HG02840 (cell line): ENCODE data around the gene INO80E.
"Not testable (repeated sequence)": the region's sequence is repeated elsewhere in the genome, so short reads cannot be mapped to it uniquely, and the experiment has no call there.

Experiments used
- ATAC-seq: cut with Tn5 transposase; IDR thresholded peaks from one replicate; pipeline ENCODE4 v1.9.1; 2021; ENCODE audit warnings: mild to moderate bottlenecking, moderate library complexity, moderate number of reproducible peaks; ENCODE audit not compliant: unreplicated experiment, low FRiP score

The INO80E gene

DNA sequence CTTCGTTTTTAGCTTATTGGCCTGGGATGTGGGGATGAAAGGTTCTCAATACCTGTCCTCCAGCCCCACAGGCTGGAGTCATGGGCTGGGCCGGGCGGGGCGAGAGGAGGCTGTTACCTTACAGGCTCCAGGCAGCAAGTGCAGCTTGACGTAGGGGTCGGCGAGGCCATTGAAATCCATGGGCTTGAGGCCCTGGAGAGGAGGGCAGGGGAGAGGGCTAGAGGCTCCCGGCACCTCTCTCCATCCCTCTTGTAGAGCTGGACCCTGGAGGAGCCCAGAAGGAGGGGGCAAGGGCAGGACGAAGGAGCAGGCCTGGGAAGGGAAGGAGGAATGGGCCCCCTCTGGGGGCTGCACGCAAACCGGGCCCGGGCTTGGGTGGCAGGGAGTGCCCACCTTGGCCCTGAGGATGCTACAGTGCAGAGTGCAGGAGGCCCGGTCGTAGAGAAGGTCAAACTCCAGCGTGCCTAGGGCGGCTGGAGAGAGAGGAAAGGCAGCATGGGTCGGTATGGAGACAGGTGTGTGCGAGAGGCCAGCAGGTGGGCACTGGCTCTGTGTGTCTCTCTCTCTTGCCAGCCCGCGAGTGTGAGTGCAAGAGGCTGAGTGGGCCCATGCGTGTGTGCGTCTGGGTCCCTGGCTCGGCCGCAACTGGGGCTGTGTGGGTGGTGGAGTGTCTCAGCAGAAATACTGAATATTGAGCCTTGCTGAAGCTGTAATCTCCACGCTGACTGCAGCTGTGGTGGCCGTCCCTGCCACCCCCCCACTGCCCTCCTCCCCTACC is 13.2 kb downstream of the INO80E start:
- no peak for ATAC-seq

DNA sequence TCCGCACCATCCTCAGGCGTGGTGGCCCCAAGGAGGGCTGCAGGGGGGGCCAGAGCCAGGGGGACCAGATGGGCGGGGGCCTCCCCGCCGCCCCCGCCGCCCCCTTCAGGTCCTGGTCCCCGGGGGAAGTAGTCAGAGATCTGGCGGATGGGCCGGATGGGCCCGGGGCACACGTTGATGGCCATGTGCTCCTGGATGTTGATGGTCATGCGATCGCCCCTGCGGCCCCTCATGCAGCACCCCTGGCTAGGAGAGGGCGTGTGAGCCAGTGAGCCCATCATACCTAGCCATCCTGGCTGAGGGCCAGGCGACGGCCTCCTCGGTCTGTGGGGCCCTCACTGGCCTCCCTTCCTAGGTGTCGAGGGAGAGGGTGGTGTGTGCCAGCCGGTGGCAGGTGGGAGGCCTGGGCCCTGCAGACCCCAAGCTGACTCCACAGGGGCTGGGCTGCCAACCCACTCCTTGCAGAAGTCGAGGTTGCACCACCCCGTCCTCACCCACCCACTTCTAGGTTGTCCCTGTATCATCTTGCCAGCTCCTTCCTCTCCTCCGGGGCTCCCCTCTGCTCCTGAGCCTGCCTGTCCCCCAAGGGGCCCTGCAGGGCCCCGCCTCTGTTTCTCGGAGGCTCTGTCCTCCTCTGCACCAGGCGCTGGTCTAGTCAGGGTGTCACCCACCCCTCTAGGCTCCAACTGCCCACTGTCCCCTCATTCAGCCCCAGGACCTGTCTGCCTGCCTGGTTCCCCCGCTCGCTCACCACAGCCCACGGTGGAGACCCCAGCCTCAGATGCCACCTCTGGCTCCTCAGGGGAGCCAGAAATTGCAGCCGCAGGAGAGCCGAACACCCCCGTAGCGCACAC is 14.2 kb downstream of the INO80E start:
- no peak for ATAC-seq

GRCh38 chr16:30010844-30011713 is 15.0 kb downstream of the INO80E start, which contains the start of gene DOC2A:
Gene DOC2A (minus strand): TSS chr16:30011027. CDS start chr16:30010222, 805 bp downstream.
- no peak for ATAC-seq

GRCh38 chr16:30011714-30012504 is 15.9 kb downstream of the INO80E start:
- ATAC-seq, result no peak

GRCh38 chr16:30012598-30012997 is 16.6 kb downstream of the INO80E start:
- not testable (repeated sequence) for ATAC-seq

DNA sequence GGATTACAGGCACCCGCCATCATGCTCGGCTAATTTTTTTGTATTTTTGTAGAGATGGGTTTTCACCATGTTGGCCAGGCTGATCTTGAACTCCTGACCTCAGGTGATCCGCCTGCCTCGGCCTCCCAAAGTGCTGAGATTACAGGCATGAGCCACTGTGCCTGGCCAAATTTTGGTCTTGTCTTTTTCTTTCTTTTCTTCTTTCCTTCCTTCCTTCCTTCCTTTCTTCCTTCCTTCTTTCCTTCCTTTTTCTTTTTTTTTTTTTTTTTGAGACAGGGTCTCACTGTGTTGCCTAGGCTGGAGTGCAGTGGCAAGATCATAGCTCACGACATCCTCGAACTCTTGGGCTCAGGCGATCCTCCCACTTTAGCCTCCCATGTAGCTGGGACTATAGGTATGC is 19.4 kb downstream of the INO80E start:
- ATAC-seq, result not testable (repeated sequence)

GRCh38 chr16:30016555-30017276 is 20.7 kb downstream of the INO80E start:
- no peak for ATAC-seq

- ATAC-seq, result no peak
Measured at GRCh38 chr16:30017277-30017656, 21.2 kb downstream of the INO80E start.

DNA sequence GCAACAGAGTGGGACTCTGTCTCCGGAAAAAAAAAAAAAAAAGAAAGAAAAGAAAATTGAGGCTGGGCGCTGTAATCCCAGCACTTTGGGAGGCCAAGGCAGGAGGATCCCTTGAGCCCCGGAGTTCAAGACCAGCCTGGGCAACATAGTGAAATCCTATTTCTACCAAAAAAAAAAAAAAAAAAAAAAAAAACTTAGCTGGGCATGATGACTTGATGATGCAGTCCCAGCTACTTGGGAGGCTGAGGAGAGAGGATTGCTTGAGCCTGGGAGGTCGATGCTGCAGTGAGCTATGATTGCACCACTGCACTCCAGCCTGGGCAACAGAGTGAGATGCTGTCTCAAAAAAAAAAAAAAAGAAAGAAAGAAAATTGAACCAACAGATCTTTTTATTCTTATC is 21.9 kb downstream of the INO80E start:
- not testable (repeated sequence) for ATAC-seq

DNA sequence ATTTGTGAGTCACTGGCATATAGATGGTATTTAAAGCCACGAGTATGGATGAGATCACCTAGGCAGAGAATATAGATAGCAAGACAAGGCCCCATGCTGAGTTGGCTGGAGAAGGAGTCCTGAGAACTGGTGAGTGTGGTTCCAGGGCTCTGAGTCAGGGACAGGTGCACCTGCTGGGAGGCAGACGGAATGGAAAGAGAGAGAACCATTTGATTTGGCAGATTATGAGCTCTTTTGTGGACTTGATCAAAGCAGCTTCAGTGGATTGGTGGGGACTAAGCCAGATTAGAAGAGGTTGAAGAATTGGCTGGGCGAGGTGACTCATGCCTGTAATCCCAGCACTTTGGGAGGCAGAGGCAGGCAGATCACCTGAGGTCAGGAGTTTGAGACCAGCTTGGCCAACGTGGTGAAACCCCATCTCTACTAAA is 22.7 kb downstream of the INO80E start:
- ATAC-seq, result no peak

DNA sequence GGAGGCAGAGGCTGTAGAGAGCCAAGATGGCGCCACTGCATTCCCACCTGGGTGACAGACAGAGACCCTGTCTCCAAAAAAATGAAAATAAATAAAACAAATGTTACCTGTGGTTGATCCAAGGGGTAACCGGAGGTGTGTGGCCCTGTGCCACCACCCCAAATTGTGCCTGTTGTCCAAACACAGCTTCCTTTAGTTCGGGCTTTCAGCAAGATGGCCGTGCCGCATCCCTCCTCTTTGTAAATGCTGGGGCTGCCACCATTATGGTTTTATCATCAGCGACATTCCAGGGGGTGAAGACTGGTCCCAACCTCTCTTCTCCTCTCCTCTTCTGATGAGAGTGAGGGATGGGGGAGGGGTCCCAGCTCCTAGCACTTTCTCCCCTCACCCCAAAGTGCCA is 26.8 kb downstream of the INO80E start, which contains the start of gene C16orf92:
TSS of gene C16orf92 (plus strand) at position 312 of the 400 bp plus-strand sequence. CDS start 143 bp downstream, outside the sequence.
- no peak for ATAC-seq

DNA sequence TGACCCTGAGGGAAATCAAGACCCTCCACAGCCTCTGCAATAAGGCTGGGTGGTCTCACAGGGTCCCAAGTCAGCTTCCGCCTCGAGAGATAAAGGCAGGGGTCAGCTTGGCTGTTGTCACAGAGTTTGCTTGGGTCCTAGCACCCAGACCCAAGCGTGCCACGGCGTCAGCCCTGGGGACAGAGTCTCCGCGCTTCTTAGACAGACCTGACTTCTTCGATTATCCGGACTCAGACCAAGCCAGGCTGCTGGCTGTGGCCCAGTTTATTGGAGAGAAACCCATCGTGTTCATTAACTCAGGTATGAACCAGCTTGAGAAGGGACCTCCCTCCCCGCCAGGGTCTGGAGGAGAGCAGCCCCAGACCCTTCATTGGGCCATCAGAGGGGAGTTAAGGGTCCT is 27.5 kb downstream of the INO80E start:
- no peak for ATAC-seq

DNA sequence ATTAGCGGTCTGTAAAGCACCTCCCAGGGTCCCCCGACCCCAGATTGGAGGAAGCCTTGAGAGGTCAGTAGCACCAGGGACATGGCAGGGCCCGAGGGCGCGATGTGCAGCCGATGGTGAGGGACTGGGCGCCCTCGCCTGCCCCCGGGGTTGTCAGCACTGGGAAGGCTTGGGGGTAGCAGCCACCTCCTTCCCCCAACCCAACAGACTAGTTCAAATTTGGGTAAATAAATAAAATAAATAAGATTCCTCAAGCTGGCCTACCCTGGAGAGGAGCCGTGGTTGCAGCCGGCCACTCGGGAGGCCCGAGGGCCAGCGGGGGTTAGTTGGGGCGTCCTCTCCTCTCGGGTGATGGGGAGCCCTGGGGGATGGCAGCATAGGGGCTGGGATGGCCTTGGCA is 28.4 kb downstream of the INO80E start:
- ATAC-seq, result no peak

DNA sequence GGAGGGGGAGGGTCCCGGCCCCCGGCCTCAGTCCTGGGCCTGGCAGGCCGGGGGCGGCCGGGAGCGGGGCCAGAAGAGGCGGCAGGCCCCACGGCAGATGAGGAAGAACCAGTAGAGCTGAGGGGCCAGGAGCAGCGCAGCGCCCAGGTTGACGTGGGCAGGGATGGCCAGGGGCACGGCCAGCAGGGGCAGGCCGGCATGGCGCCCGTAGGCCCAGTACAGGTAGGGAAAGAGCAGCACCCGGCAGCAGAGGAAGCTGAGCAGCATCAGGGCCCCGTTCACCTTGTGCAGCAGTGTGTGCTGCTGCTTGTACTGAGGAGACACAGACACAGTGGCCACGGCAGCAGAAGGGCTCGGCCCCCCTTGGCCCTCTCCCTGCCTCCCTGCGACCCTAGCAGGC is 29.1 kb downstream of the INO80E start:
- no peak for ATAC-seq

GRCh38 chr16:30025574-30025973 is 29.5 kb downstream of the INO80E start:
- no peak for ATAC-seq

DNA sequence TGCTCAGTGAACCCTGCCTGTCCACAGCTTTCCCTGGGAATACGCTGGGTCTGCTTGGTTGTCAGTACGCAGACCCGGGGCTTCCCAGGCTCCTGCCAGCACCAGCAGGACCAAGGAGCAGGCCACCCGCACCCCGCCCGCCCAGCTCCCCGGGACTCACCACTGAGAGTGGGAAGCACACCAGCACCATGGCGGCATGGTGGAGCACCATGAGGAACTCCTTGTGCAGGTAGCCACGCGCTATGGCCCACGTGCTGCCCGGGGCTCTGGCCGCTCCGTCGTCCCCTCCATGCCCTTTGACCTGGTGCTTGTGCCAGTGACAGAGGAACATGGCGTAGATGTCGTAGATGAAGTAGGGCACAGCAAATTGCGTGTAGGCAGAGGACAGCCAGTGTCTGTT is 30.4 kb downstream of the INO80E start:
- no peak for ATAC-seq

DNA sequence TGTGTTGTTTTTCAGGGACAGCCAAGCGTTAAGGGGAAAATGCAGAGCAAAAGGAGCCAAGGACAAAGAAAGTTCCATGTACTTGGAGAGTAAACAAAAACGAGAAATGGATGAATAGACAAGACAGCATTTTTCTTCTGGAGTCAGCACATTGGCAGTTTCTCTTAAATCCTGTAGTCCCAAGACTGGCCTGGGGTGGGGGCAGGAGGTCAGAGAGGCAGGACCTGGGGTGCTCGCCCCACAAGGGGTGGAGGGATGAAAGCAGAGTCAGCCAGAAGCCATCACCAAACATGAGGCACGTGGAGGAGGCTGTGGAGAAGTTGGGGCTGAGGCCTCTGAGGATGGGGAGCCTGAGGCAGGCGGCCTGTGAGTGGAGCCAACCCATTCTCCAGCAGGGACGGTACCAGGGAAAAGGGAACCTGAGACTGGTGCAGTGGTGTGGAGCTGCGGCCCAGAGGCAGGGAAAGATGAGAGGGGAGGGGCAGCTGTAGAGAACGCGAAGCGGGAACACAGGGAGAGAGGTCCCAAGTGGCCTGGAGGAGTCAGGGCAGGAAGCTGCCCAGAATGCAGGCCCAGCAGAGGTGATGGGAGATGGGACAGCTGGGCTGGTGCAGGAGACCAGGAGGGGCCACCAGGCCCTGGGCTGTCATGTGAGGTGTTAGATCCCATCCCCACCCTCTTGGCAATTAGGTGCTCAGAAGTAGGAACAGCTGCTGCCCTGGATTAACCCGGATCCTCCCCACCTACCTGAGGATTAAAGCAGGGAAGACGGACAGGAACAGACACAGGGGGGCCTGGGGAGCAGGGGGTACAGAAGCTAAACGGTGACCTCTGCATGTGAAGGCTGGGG is 31.8 kb downstream of the INO80E start:
- ATAC-seq, result no peak

DNA sequence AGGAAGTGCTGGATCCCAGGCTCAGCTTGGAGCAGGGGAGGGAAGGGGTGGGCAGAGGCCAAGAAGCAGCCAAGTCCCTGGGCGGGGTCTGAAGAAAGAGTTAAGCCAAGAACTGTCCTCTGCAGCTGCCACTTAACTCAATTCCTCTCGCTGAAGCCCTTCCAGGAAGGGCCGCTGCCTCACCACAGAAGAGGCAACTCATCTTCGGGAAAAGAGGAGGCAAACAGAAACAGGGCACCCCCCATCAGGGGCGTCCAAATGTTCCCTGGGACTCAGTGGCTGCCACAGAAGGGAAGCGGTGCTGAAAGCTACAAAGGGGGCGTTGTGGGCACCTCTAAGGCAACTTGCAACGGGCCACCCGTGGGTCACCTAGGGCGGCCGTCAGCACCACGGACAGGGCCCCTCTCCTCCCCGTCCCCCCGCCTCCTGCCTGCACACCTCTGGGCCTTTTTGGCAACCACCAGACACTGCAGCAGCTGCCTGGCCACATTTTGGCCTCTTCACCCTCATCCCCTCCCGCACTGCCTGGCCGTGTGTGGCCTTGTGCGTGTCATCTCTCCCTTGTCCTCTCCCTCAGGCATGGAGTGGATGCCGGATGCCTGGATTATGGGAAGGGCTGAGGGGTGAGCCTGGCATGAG is 32.5 kb downstream of the INO80E start:
- ATAC-seq, result no peak
